GM12874 (cell line): ENCODE measurements around the gene BEST3.

Experiments
- TF ChIP-seq, protein P1 (sequence below): IDR thresholded peaks from 2 replicates; pipeline ENCODE4 v1.5.1; 2011; ENCODE audit warnings: low read depth, mild to moderate bottlenecking, control low read depth, low read length, moderate library complexity; ENCODE audit not compliant: insufficient read depth

BEST3 gene

DNA sequence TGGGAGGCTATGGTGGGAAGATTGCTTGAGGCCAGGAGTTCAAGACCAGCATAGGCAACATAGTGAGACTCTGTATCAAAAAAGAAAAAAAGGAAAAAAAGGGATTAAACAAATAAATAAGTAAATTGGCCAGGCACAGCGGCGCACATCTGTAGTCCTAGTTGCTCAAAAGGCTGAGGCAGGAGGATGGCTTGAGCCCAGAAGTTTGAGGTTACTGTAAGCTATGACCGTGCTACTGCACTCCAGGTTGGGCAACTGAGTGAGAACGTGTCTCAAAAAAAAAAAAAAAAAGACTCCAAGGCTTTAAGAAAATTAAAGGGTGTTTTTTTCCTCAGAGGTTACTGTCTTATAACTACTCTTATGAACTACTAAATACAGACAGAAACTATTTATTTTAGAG, 11.7 kb downstream of the BEST3 start:
- TF ChIP-seq, protein P1, sequence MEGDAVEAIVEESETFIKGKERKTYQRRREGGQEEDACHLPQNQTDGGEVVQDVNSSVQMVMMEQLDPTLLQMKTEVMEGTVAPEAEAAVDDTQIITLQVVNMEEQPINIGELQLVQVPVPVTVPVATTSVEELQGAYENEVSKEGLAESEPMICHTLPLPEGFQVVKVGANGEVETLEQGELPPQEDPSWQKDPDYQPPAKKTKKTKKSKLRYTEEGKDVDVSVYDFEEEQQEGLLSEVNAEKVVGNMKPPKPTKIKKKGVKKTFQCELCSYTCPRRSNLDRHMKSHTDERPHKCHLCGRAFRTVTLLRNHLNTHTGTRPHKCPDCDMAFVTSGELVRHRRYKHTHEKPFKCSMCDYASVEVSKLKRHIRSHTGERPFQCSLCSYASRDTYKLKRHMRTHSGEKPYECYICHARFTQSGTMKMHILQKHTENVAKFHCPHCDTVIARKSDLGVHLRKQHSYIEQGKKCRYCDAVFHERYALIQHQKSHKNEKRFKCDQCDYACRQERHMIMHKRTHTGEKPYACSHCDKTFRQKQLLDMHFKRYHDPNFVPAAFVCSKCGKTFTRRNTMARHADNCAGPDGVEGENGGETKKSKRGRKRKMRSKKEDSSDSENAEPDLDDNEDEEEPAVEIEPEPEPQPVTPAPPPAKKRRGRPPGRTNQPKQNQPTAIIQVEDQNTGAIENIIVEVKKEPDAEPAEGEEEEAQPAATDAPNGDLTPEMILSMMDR = no peak

DNA sequence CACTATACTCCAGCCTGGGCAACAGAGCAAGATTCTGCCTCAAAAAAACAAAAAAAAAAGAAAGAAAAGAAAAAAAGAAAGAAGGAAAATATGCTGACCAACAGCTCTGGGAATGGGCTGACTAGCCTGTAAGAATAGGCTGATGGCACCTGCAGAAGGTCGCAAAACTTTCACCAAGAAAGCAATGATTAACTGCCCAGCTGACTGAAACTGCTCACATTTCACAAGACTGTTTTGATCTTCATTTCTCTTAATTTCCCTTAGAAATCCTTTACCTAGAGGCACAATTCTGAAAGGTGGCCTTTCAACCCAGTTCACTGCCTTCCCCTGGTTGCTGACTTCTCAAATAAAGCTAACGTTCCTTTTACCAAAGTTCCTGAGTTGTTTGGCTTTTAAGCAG, 12.4 kb downstream of the BEST3 start:
- TF ChIP-seq, protein P1 = no peak

DNA sequence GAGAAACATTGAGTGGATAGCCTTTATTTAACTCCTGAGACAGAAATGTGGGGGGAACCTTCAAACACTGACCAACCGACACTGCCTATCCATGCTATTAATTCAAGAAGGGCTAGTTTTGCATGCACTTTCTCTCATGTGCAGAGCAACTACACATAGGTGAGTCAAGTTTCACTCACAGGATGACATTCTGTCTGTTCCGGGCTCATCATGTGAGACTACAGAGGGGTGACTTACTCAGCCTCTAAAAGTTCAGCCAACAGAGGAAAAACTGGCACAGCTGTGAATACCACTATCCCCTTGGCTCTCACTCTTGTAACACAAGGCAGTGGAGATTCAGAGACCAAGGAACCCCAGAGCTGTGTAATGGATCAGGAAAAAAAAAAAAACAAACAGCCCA, 13.3 kb downstream of the BEST3 start:
- TF ChIP-seq, protein P1 = no peak

DNA sequence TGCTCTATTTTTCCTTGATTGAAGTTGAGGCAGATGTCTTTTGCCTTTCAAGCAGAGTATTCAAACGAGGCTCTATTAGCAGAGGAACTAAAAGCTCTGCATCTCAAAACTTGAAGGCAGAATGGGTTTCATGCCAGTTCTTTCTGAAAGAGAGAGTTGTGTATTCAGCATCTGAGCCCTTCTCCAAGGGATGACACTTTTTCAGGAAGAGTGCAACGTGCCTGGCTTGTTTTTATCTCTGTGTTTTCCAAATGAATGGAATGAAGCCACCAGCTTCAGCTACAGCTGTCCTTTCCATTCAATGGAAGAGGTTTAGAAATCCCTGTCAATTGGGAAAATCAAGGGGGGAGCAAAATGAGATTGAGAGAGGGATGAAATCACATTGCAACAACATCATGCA, 14.6 kb downstream of the BEST3 start:
- TF ChIP-seq, protein P1 = no peak

DNA sequence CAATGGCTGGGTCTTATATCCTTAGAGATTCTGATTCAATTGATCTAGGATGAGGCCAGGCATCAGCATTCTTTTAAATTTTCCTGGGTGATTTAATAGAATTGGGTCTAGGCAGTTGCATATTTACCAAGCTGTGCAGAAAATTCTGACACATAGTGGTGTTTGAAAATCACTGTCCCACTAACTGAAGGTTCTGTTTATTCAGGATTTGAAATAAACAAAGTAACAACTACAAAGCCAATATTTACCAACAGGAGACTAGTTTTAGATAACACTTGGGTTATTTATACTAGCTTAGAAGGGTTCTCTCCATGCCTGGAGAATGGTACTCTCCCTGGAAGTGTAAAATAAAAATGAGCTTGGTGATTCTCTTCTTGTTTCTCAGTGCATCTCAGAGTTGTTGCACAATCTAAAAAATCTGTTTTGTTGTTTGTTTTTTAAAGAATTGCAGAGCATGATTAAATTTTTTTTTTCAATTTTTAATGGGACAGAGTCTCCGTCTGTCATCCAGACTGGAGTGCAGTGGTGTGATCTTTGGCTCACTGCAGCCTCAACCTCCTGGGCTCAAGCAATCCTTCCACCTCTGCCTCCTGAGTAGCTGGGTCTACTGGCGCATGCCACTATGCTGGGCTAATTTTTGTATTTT, 16.9 kb downstream of the BEST3 start:
- TF ChIP-seq, protein P1 = no peak

DNA sequence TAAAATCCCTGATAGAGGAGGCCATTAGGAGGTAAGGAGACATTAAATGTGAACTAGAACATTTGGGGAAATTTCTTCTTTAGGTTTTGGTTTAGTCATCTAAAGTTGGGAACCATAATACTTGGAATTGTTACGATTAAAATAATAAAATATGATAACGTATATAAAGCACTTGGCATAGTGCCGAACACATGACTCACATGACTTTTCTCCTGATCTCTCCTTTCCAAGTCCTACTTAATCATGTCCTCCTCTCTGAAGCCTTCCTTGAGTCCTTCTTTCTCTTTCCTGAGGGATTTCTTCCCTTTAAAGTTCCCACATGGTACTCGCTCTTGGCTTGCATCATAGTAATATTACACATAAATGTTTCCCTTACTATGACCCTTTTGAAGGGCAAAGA, 20.0 kb downstream of the BEST3 start:
- TF ChIP-seq, protein P1 = no peak

DNA sequence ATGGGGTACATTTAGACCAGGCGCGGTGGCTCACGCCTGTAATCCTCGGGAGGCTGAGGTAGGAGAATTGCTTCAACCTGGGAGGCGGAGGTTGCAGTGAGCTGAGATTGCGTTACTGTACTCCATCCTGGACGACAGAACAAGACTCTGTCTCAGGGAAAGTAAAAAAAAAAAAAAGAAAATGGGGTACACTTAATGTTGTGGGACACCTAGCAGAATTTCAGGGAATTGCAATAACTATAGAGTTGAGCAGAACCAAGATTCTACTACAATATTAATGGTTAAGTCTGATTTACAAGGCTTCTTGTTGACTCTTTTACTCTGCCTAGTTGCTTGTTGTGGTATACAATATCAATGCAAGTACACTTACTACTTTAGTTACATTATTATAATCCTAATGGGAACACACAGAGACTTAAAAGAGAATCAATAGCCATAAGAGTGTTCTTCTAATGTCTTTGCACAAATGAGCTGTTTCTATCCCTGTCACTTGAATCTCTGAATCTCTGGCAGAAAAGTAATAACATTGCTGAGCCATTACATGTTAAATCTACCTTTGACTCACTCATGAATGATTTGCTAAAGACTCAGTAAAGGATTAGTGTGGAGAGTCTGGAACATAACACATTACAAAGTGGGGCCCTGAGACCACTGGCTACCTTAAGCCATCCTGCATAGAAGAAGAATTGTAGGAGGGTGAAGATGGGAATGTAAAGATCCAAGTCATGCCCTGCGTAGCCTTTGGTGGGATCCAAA, 22.7 kb downstream of the BEST3 start:
- TF ChIP-seq, protein P1 = 0 out of 2 replicates have a peak, but pooled peaks have one; percentile 5
